T-helper 9 cell (primary cell): ENCODE measurements around the gene ARMH1.
"Not testable (repeated sequence)": the region's sequence is repeated elsewhere in the genome, so short reads cannot be mapped to it uniquely, and the experiment has no call there.

ENCODE experiments used
- DNase-seq: peaks from one replicate; pipeline ENCODE4 v3.0.0-alpha.2; 2020

ARMH1 gene

GRCh38 chr1:44723496-44724295 lies 49.2 kb downstream of the ARMH1 start:
- no peak for DNase-seq

- no peak for DNase-seq
These were observed 49.9 kb downstream of the ARMH1 start for GRCh38 chr1:44724296-44724954.

- DNase-seq: no peak
These were observed 50.6 kb downstream of the ARMH1 start for GRCh38 chr1:44724955-44725698.

- DNase-seq: peak; percentile 95
These were observed 56.4 kb downstream of the ARMH1 start, which contains the start of gene RNU5D-1 for GRCh38 chr1:44730741-44731512. Gene RNU5D-1, minus strand, starts transcription at chr1:44731170.

GRCh38 chr1:44733365-44733764 lies 58.9 kb downstream of the ARMH1 start:
- no peak for DNase-seq

GRCh38 chr1:44733784-44734183 lies 59.3 kb downstream of the ARMH1 start:
- DNase-seq: no peak

- no peak for DNase-seq
These were observed 61.5 kb downstream of the ARMH1 start for GRCh38 chr1:44735992-44736391.

GRCh38 chr1:44738953-44739306 lies 64.4 kb downstream of the ARMH1 start:
- DNase-seq: not testable (repeated sequence)

GRCh38 chr1:44739307-44740178 lies 65.0 kb downstream of the ARMH1 start, which contains the start of gene KIF2C:
Gene KIF2C, plus strand, starts transcription at chr1:44739837. Its CDS starts 96 bp downstream, at chr1:44739933.
- DNase-seq: peak; percentile 93

GRCh38 chr1:44740179-44740617 lies 65.7 kb downstream of the ARMH1 start:
- no peak for DNase-seq

GRCh38 chr1:44743211-44743610 lies 68.7 kb downstream of the ARMH1 start:
- DNase-seq: no peak

- DNase-seq: no peak
These were observed 73.4 kb downstream of the ARMH1 start for GRCh38 chr1:44747878-44748277.

- DNase-seq: no peak
These were observed 82.9 kb downstream of the ARMH1 start for GRCh38 chr1:44757420-44757819.

- DNase-seq: no peak
These were observed 84.6 kb downstream of the ARMH1 start for GRCh38 chr1:44759077-44759476.

GRCh38 chr1:44760876-44761275 lies 86.4 kb downstream of the ARMH1 start:
- no peak for DNase-seq

GRCh38 chr1:44766421-44766820 lies 91.9 kb downstream of the ARMH1 start:
- DNase-seq: not testable (repeated sequence)
